ENCODE measurements around the gene SPTBN4. TPM values are rescaled to one million over a fixed set of nuclear protein-coding genes. Genes with fewer than 3 reads are reported as not detected.

Gene SPTBN4
- total RNA-seq, 1 donor from 2014 or later = 0.41 TPM

DNA sequence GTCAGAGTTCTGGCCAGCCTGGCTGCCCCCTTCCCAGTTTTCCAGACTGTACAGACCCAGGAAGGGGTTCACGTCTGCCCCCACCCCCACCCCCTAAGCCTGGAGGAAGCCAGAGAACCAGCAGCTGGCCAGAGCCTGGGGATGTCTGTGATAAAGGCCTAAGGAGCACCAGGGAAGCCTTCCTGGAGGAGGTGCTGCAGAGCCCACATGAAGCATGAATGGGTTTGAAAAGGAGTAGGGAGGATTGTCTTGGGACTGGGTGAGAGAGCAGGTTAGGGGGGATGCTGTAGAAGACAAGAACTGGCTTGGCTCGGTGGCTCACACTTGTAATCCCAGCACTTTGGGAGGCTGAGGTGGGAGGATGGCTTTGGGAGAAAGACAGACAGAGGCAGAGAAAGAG, 115.7 kb downstream of the SPTBN4 start:
- H3K4me1 ChIP-seq (ENCODE audit: insufficient read depth, low read length) = peaks cover 15% of the 10 kb centered on the region
- H3K27ac Mint-ChIP-seq (ENCODE audit: unreplicated experiment) = peak overlapping the region; percentile 41
- H3K79me2 ChIP-seq (ENCODE audit: insufficient read depth, low read length) = peaks cover 3% of the 10 kb centered on the region
- H3K27me3 Mint-ChIP-seq (ENCODE audit: low read depth, unreplicated experiment) = no peaks in the 10 kb centered on the region
- H3K4me1 Mint-ChIP-seq (ENCODE audit: low read depth, unreplicated experiment) = peaks cover 4% of the 10 kb centered on the region
- H3K4me3 ChIP-seq (ENCODE audit: insufficient read depth, low read depth, low read length) = no peak overlapping the region
- H3K27ac ChIP-seq (ENCODE audit: low read depth, low read length) = no peak overlapping the region
- H3K36me3 ChIP-seq (ENCODE audit: insufficient read depth, low read length) = peaks cover 3% of the 10 kb centered on the region
- TF ChIP-seq, protein P1, sequence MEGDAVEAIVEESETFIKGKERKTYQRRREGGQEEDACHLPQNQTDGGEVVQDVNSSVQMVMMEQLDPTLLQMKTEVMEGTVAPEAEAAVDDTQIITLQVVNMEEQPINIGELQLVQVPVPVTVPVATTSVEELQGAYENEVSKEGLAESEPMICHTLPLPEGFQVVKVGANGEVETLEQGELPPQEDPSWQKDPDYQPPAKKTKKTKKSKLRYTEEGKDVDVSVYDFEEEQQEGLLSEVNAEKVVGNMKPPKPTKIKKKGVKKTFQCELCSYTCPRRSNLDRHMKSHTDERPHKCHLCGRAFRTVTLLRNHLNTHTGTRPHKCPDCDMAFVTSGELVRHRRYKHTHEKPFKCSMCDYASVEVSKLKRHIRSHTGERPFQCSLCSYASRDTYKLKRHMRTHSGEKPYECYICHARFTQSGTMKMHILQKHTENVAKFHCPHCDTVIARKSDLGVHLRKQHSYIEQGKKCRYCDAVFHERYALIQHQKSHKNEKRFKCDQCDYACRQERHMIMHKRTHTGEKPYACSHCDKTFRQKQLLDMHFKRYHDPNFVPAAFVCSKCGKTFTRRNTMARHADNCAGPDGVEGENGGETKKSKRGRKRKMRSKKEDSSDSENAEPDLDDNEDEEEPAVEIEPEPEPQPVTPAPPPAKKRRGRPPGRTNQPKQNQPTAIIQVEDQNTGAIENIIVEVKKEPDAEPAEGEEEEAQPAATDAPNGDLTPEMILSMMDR (IDR thresholded peaks at IDR 0.05; ENCODE audit: insufficient read depth, low read depth, low read length) = no peak
- no peak for TF ChIP-seq EZH2 (IDR thresholded peaks at IDR 0.05; ENCODE audit: insufficient read depth, low read length)
- no peak overlapping the region for H3K9ac ChIP-seq (ENCODE audit: low read length)
- no peak overlapping the region for H3K4me2 ChIP-seq (ENCODE audit: low read length)
- H3K4me3 Mint-ChIP-seq (ENCODE audit: unreplicated experiment) = no peak overlapping the region
- no peaks in the 10 kb centered on the region for H3K9me3 Mint-ChIP-seq (ENCODE audit: unreplicated experiment)
- H3K36me3 Mint-ChIP-seq (ENCODE audit: low read depth, unreplicated experiment) = peaks cover 34% of the 10 kb centered on the region
- H2AFZ ChIP-seq (ENCODE audit: low read depth, low read length) = no peak overlapping the region
- no peaks in the 10 kb centered on the region for H3K9me3 ChIP-seq (ENCODE audit: insufficient read depth, low read depth, low read length)
- H3K27me3 ChIP-seq (ENCODE audit: insufficient read depth, low read length) = no peaks in the 10 kb centered on the region
- DNase-seq (ENCODE audit: low read depth) (no peak), FAIRE-seq (no peak)
- no peaks in the 10 kb centered on the region for H4K20me1 ChIP-seq (ENCODE audit: insufficient read depth, low read length)

DNA sequence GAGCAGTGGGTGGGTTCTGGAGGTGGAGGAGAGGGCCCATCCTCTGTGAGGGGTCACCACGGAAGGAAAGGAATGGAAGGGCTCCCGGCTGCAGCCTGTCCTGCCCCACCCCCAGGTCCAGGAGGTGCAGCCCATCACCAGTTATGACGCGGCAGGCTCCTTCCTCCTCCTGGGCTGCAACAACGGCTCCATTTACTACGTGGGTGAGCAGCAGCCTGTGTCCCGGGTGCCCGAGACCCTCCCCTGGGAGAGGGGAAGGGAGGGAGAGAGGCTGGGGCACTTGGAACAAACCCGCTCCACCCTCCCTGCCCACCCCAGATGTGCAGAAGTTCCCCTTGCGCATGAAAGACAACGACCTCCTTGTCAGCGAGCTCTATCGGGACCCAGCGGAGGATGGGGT, 116.5 kb downstream of the SPTBN4 start:
- Histone ChIP-seq H4K20me1 (ENCODE audit: insufficient read depth, low read length) (no peaks in the 10 kb centered on the region), H3K4me3 (ENCODE audit: insufficient read depth, low read depth, low read length) (no peak overlapping the region), H3K9me3 (ENCODE audit: insufficient read depth, low read depth, low read length) (no peaks in the 10 kb centered on the region), H3K9ac (ENCODE audit: low read length) (no peak overlapping the region), H3K79me2 (ENCODE audit: insufficient read depth, low read length) (no peaks in the 10 kb centered on the region), H3K27me3 (ENCODE audit: insufficient read depth, low read length) (no peaks in the 10 kb centered on the region), H2AFZ (ENCODE audit: low read depth, low read length) (no peak overlapping the region), H3K4me1 (ENCODE audit: insufficient read depth, low read length) (peaks cover 17% of the 10 kb centered on the region), H3K4me2 (ENCODE audit: low read length) (no peak overlapping the region), H3K36me3 (ENCODE audit: insufficient read depth, low read length) (peaks cover 3% of the 10 kb centered on the region), H3K27ac (ENCODE audit: low read depth, low read length) (no peak overlapping the region)
- Mint-ChIP-seq H3K4me1 (ENCODE audit: low read depth, unreplicated experiment) (peaks cover 8% of the 10 kb centered on the region), H3K27me3 (ENCODE audit: low read depth, unreplicated experiment) (no peaks in the 10 kb centered on the region), H3K27ac (ENCODE audit: unreplicated experiment) (no peak overlapping the region), H3K36me3 (ENCODE audit: low read depth, unreplicated experiment) (peaks cover 39% of the 10 kb centered on the region), H3K9me3 (ENCODE audit: unreplicated experiment) (no peaks in the 10 kb centered on the region), H3K4me3 (ENCODE audit: unreplicated experiment) (no peak overlapping the region)
- TF ChIP-seq, protein P1 (IDR thresholded peaks at IDR 0.05; ENCODE audit: insufficient read depth, low read depth, low read length) = no peak
- FAIRE-seq = no peak
- DNase-seq (ENCODE audit: low read depth) = no peak

DNA sequence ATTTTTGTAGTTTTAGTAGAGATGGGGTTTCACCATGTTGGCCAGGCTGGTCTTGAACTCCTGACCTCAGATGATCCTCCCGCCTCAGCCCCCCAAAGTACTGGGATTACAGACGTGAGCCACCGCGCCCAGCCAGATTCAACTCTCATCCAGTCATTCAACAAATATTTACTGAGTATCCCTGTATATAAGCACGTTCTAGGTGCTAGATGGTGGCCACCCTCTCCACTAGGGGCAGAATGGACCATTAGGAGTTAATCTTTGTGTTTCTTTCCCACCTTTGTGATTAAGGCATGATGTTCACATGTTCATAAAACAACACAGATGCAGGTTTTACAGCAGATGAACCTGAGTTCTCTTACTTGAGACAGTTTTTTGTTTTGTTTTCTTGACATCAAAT, 117.2 kb downstream of the SPTBN4 start:
- DNase-seq (ENCODE audit: low read depth) (no peak), FAIRE-seq (no peak)
- Histone ChIP-seq H3K79me2 (ENCODE audit: insufficient read depth, low read length) (no peaks in the 10 kb centered on the region), H3K36me3 (ENCODE audit: insufficient read depth, low read length) (peaks cover 3% of the 10 kb centered on the region), H3K9ac (ENCODE audit: low read length) (no peak overlapping the region), H3K4me1 (ENCODE audit: insufficient read depth, low read length) (peaks cover 24% of the 10 kb centered on the region), H4K20me1 (ENCODE audit: insufficient read depth, low read length) (no peaks in the 10 kb centered on the region), H3K4me2 (ENCODE audit: low read length) (no peak overlapping the region), H3K9me3 (ENCODE audit: insufficient read depth, low read depth, low read length) (no peaks in the 10 kb centered on the region), H3K27ac (ENCODE audit: low read depth, low read length) (no peak overlapping the region), H3K27me3 (ENCODE audit: insufficient read depth, low read length) (no peaks in the 10 kb centered on the region), H2AFZ (ENCODE audit: low read depth, low read length) (no peak overlapping the region), H3K4me3 (ENCODE audit: insufficient read depth, low read depth, low read length) (no peak overlapping the region)
- H3K27me3 Mint-ChIP-seq (ENCODE audit: low read depth, unreplicated experiment) = no peaks in the 10 kb centered on the region
- H3K4me1 Mint-ChIP-seq (ENCODE audit: low read depth, unreplicated experiment) = peaks cover 9% of the 10 kb centered on the region
- no peaks in the 10 kb centered on the region for H3K9me3 Mint-ChIP-seq (ENCODE audit: unreplicated experiment)
- no peak for TF ChIP-seq EZH2 (IDR thresholded peaks at IDR 0.05; ENCODE audit: insufficient read depth, low read length)
- TF ChIP-seq, protein P1 (IDR thresholded peaks at IDR 0.05; ENCODE audit: insufficient read depth, low read depth, low read length) = peak; percentile 40
- no peak overlapping the region for H3K4me3 Mint-ChIP-seq (ENCODE audit: unreplicated experiment)
- peaks cover 42% of the 10 kb centered on the region for H3K36me3 Mint-ChIP-seq (ENCODE audit: low read depth, unreplicated experiment)
- no peak overlapping the region for H3K27ac Mint-ChIP-seq (ENCODE audit: unreplicated experiment)

Data from astrocyte (in vitro differentiated cells and primary cell).